HFFc6 (cell line): ENCODE measurements around the gene RB1. TPM values are rescaled to one million over a fixed set of nuclear protein-coding genes. Genes with fewer than 3 reads are reported as not detected.

ENCODE experiments used
- DNase-seq: peaks from one replicate; pipeline ENCODE4 v3.0.0-alpha.2; 2018
- H3K27ac Mint-ChIP-seq: 2 replicates; pipeline ENCODE4 v1.8.0; 2020; ENCODE audit warnings: mild to moderate bottlenecking, mixed read lengths
- H3K27me3 Mint-ChIP-seq: 2 replicates; pipeline ENCODE4 v1.8.0; 2021; ENCODE audit warnings: mild to moderate bottlenecking, moderate library complexity, mixed read lengths; ENCODE audit not compliant: insufficient read depth
- H3K36me3 Mint-ChIP-seq: 2 replicates; pipeline ENCODE4 v1.8.0; 2021; ENCODE audit warnings: low read depth, mixed read lengths
- H3K4me1 Mint-ChIP-seq: 2 replicates; pipeline ENCODE4 v1.8.0; 2020; ENCODE audit warnings: low read depth, mixed read lengths
- H3K4me3 Mint-ChIP-seq: 2 replicates; pipeline ENCODE4 v1.8.0; 2020; ENCODE audit warnings: mild to moderate bottlenecking, moderate library complexity, mixed read lengths
- H3K9me3 Mint-ChIP-seq: 2 replicates; pipeline ENCODE4 v1.8.0; 2020; ENCODE audit warnings: mild to moderate bottlenecking, mixed read lengths
- CTCF ChIP-seq: fragments of 200-600 bp; sonication (generic); IDR thresholded peaks from 2 replicates; pipeline ENCODE4 v1.5.0; 2021; ENCODE audit warnings: antibody characterized with exemption, mild to moderate bottlenecking
- total RNA-seq, 6 experiments: library from RNA; stranded (reverse); fragmentation: NEBNext Ultra II Directional; extraction: Animal tissue kit (Norgen Biotek cat#: 25700); gene quantifications; 2 replicates in 1 of 6; 3 replicates in 5 of 6; pipeline ENCODE4 v1.2.3, GENCODE V29; 2021

RB1 gene
- total RNA-seq, 6 experiments from 2014 or later = 39.2 to 50.4 (median 43.0) TPM

- peaks cover 26% of the 10 kb centered on the region for H3K36me3 Mint-ChIP-seq
- no peaks in the 10 kb centered on the region; the same call in 1 of the 2 replicates for H3K27me3 Mint-ChIP-seq
- DNase-seq = no peak
- H3K4me1 Mint-ChIP-seq = no peaks in the 10 kb centered on the region
- no peak for TF ChIP-seq CTCF
- no peaks in the 10 kb centered on the region for H3K9me3 Mint-ChIP-seq
- H3K4me3 Mint-ChIP-seq = no peak overlapping the region
- H3K27ac Mint-ChIP-seq = no peak overlapping the region
Measured at GRCh38 chr13:48380581-48380980, 77.0 kb downstream of the RB1 start.

- Mint-ChIP-seq H3K27me3 (no peaks in the 10 kb centered on the region; the same call in 1 of the 2 replicates), H3K27ac (no peak overlapping the region), H3K4me1 (0 out of 2 replicates have a peak, but pooled peaks cover 2% of the 10 kb centered on the region), H3K4me3 (no peak overlapping the region), H3K36me3 (peaks cover 22% of the 10 kb centered on the region), H3K9me3 (no peaks in the 10 kb centered on the region)
- no peak for TF ChIP-seq CTCF
- DNase-seq = no peak
Measured at GRCh38 chr13:48383384-48383783, 79.8 kb downstream of the RB1 start.

- Mint-ChIP-seq H3K36me3 (peaks cover 14% of the 10 kb centered on the region), H3K27me3 (no peaks in the 10 kb centered on the region), H3K4me1 (peaks cover 12% of the 10 kb centered on the region; the same call in 1 of the 2 replicates), H3K9me3 (no peaks in the 10 kb centered on the region), H3K27ac (no peak overlapping the region), H3K4me3 (no peak overlapping the region)
- no peak for TF ChIP-seq CTCF
- no peak for DNase-seq
Measured at GRCh38 chr13:48386816-48387215, 83.3 kb downstream of the RB1 start.

GRCh38 chr13:48391257-48391656, 87.7 kb downstream of the RB1 start:
- no peaks in the 10 kb centered on the region for H3K27me3 Mint-ChIP-seq
- H3K9me3 Mint-ChIP-seq = peaks cover 11% of the 10 kb centered on the region
- H3K4me1 Mint-ChIP-seq = peaks cover 12% of the 10 kb centered on the region; the same call in 1 of the 2 replicates
- no peak for TF ChIP-seq CTCF
- peaks cover 44% of the 10 kb centered on the region for H3K36me3 Mint-ChIP-seq
- no peak overlapping the region for H3K27ac Mint-ChIP-seq
- no peak overlapping the region for H3K4me3 Mint-ChIP-seq
- no peak for DNase-seq

- Mint-ChIP-seq H3K27ac (no peak overlapping the region), H3K27me3 (no peaks in the 10 kb centered on the region; the same call in 1 of the 2 replicates), H3K4me3 (no peak overlapping the region), H3K9me3 (peaks cover 14% of the 10 kb centered on the region), H3K36me3 (peaks cover 54% of the 10 kb centered on the region), H3K4me1 (peaks cover 30% of the 10 kb centered on the region)
- DNase-seq = no peak
- TF ChIP-seq CTCF = no peak
Measured at GRCh38 chr13:48393030-48393697, 89.6 kb downstream of the RB1 start.
